Fibroblast of gingiva (primary cell): ENCODE results near the gene FOXE3.

Source experiments
- DNase-seq: peaks from one replicate; pipeline ENCODE4 v3.0.0-alpha.2; 2011; ENCODE audit warnings: low read depth

The FOXE3 gene

DNA sequence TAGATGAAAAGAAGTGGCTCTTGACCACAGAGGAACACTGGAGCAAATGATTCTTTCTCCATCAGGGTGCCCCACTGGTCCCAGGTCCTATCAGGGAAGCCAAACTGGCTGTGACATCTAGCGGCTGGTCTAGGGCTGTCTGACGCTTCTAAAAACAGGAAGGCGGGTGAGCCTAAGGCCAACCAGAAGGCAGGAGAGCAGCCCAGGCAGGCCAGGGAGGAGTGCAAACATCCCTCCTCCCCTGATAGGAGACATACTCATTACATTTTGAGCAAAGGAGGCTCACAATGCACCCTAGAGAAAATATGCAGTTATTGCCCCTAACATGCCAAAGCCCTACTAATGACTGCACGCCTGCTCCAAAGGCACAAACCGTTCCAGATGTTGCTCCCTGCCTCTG is 10.4 kb upstream of the FOXE3 start:
- DNase-seq = peak; percentile 11

GRCh38 chr1:47406966-47407365 is 9.1 kb upstream of the FOXE3 start:
- no peak for DNase-seq

DNA sequence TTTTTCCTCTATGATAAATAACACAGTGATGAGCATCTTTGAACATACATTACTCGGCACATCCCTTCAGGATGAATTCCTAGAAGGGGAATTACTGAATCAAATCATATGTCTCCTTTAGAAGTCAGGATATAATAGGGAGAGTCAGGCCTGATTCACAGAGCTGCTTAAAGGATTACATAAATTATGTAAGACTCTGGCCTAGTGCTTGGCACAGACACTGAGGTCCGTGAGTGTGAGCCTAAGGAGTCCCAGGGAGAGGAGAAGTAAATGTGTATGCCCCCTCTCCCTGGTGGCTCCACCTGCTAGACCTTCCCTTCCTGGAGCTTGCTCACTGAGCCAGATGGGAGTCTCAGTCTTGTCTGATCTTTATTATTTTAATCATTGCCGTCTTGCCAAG is 8.6 kb upstream of the FOXE3 start:
- no peak for DNase-seq

- DNase-seq = peak; percentile 82
These were observed 6.6 kb upstream of the FOXE3 start for GRCh38 chr1:47409311-47410067.

GRCh38 chr1:47410068-47410455 is 6.0 kb upstream of the FOXE3 start:
- DNase-seq = no peak

GRCh38 chr1:47411436-47411835 is 4.6 kb upstream of the FOXE3 start:
- DNase-seq = no peak

DNA sequence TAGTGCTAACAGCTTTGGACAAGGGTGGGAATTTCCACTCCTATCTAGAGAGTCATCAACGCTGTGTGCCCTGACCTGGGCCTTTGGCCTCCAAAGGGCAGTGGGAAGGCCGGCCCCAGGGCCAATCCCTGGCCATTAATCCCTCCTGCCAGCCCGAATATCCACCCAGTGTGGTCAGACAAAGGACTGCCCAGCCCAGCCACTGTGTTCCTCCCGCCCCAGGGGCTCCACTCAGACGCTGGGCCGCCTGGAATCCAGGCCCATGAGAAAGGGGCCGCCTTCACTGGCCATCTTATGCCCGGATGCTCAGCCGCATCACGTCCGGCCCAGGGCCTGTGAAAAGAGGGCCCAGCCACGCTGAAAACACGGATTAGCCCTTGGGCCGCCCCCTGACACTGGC is 3.6 kb upstream of the FOXE3 start:
- DNase-seq = no peak

GRCh38 chr1:47416319-47417169 is 459 bp downstream of the FOXE3 start:
- DNase-seq = no peak

DNA sequence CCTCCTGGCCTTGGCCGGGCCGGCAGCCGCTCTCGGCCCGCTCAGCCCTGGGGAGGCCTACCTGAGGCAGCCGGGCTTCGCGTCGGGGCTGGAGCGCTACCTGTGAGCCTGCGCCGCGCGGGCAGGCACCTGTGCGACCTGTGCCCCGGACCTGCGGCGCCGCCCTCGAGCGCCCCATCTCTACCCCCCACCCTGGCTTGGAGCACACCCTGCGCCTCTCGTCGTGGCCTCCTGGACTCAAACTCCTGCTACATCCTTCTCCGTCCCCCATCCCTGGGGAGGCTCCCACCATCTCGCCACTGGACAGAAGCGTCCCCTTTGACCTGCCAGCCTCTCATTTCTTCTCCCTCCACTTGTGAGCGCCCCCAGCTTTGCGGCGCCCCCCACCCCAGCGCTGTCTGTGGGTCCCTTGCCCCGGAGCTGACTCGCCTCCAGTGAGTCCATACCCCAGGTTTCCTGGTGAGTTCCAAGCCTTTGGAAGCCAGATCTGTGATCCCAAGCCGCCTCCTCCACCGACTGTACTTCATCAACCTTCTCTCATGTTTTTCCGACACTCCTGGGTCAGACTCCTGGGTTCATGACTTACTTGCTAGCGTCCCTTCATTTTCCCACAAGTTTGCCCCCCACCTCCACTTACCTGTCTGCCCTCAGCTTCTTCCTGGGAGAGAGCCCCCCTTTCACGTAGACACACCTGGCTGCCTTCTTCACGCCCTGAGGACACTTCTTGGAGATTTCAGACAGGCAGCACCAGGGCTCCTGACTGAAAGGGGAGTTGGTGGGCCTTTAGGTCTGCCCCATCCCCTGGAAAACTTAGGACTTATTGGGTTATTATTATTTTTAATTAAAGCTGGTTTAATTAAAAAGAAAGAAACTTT is 1.3 kb downstream of the FOXE3 start:
- DNase-seq = no peak

- no peak for DNase-seq
These were observed 2.0 kb downstream of the FOXE3 start for GRCh38 chr1:47418122-47418521.

- no peak for DNase-seq
These were observed 2.7 kb downstream of the FOXE3 start for GRCh38 chr1:47418681-47419325.

DNA sequence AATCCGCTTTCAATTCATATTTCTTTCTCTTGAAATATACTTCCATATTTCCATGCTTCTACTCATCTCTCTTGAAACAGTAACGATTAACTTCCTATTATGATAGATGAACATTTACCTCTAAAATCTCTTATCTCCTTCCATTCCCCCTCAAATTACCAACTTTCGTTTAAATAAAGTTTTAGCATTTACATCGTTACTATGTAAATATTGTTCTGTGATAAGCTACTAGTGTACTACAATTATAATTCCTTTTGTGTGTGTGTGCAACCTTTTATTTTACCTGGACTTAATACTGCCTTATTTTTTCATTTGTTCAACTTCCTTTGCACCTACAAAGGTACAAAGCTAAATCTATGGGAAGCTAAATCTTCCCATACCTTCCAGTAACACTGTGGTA is 4.5 kb downstream of the FOXE3 start:
- no peak for DNase-seq

GRCh38 chr1:47423872-47424271 is 7.8 kb downstream of the FOXE3 start:
- no peak for DNase-seq

GRCh38 chr1:47424336-47424982 is 8.4 kb downstream of the FOXE3 start:
- peak; percentile 58 for DNase-seq

GRCh38 chr1:47431534-47431933 is 15.4 kb downstream of the FOXE3 start:
- peak; percentile 64 for DNase-seq

DNA sequence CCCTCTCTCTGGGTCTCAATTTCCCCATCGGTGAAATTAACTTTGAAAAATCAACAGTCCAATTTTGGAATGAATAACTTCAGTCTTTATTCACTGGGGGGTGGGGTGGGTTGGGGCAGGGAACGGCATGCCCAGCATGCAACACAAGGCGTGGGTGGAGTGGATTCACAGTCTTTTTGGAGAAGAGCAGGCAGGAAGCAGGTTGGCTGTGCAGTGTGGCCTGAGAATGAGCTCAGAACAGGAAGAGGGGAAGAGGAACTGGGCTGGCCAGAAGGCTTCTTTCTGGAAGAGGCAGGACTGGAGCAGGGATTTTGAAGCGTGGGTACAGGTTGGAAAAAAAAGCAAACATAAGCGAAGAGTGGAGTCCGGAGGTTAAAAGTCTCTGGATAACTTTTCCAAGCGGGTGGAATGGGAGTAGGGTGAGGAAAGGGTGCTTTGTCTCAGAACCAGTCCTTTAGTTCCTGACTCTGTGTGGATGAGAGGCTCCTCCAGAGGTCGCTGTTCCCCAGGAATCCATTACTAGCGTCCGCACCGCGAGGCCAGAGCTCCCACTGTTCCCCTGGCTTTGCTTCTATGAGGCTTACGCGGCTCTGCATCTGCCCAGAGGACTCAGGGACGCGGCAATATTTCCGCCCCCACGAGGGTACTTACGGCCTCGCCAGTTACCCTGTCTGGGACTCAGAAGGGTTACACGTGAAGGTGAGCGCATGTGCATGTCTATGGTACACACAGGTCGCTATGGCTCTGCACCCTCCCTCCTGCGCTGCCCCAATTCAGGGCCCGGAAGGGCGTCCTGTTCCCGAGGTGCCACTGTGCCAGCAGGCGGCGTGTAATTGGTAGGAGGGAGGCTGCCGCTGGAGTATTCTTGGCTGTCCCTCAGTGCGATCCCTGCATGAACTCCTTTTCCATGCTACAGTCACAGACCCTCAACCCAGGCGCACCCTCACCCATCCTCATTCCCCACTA is 16.3 kb downstream of the FOXE3 start:
- peak; percentile 64 for DNase-seq

DNA sequence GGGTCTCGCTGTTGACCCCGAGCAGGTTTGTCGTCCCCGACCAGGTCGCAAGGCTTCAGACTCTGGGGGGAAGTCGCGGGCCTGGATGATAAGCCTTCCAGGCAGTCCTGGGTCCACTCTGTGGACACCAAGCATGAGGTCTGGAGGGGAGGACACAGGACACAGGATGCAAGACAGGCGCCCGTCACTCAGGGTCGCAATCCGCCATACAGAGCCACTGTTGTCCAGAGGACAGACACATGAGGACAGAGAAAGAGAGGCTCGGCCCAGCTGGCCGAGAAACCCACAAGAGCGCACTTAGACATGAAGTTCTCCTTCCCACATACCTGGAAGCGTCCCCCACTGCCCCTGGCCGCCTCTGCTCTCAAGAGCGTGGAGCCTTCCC is 16.9 kb downstream of the FOXE3 start:
- DNase-seq = no peak

DNA sequence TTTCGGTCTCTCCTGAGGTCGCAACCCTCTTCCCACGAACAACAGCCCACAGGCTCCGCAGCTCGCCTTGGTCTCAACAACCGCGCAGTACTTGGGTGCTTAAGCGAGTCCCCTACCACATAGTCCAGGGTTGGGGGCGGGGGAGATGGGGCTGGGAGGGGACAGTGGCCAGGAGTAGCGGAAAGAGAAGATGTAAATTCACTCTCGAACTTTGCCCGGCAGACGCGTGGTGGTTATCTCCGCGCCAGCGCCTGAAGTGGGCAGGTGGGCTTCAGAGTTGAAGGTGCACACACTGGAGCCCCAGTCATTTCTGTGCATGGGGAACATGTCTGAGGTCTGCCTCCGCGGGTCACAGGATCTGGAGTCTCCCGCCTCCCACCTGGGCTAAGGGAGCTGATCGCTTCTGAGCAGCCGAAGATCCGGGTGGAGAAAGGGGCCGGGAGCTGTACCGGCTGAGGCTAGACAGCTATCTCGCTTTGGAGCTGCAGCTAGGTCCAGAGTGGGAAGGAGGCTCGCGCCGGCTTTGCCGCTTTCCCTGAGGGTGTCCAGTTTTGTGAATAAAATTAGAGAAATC is 17.5 kb downstream of the FOXE3 start:
- no peak for DNase-seq

- DNase-seq = peak; percentile 73
These were observed 18.2 kb downstream of the FOXE3 start for GRCh38 chr1:47434051-47434842.
